GM18520 (cell line): ENCODE data around the gene CEMP1.

Experiments
- ATAC-seq: cut with Tn5 transposase; IDR thresholded peaks from one replicate; pipeline ENCODE4 v1.9.1; 2021; ENCODE audit not compliant: unreplicated experiment

Gene CEMP1

GRCh38 chr16:2486645-2487516 is 44.3 kb downstream of the CEMP1 start:
- ATAC-seq: peak; percentile 67

- ATAC-seq: no peak
Observed at GRCh38 chr16:2485811-2486507, 45.2 kb downstream of the CEMP1 start.

GRCh38 chr16:2484898-2485508 is 46.2 kb downstream of the CEMP1 start:
- ATAC-seq: no peak

- ATAC-seq: no peak
Observed at GRCh38 chr16:2483939-2484897, 47.0 kb downstream of the CEMP1 start.

- no peak for ATAC-seq
Observed at GRCh38 chr16:2482708-2483534, 48.3 kb downstream of the CEMP1 start.

GRCh38 chr16:2482249-2482648 is 49.0 kb downstream of the CEMP1 start:
- no peak for ATAC-seq

- no peak for ATAC-seq
Observed at GRCh38 chr16:2481676-2482075, 49.5 kb downstream of the CEMP1 start.

- no peak for ATAC-seq
Observed at GRCh38 chr16:2480948-2481347, 50.3 kb downstream of the CEMP1 start.
